Measurements from ENCODE around the gene DHRS9.

- TF ChIP-seq POLR2A (IDR thresholded peaks at IDR 0.05; ENCODE audit: low read depth, low read length) (no peak), TAF1 (IDR thresholded peaks at IDR 0.05; ENCODE audit: borderline replicate concordance, low read depth, low read length) (no peak), POLR2AphosphoS5 (IDR thresholded peaks at IDR 0.05; ENCODE audit: low read depth, low read length) (no peak)
Measured at GRCh38 chr2:169047256-169048250, 21.8 kb upstream of the DHRS9 start.

Data from GM12892 (cell line).